ENCODE measurements around the gene MC5R. TPM values are rescaled to one million over a fixed set of nuclear protein-coding genes. Genes with fewer than 3 reads are reported as not detected.

The MC5R gene
- total RNA-seq, 1 experiment from 2014 or later, result not detected

GRCh38 chr18:13834496-13835015 is 10.6 kb downstream of the MC5R start:
- Histone ChIP-seq H4K8ac (replicated peaks; ENCODE audit: insufficient read length, low read depth, low read length) (no peak overlapping the region), H4K20me1 (ENCODE audit: control insufficient read depth, insufficient read depth, insufficient read length) (no peaks in the 10 kb centered on the region), H2AK5ac (ENCODE audit: insufficient read length, low read length) (no peak overlapping the region), H3K79me1 (ENCODE audit: insufficient read depth, low read depth, low read length, poor library complexity, severe bottlenecking) (no peaks in the 10 kb centered on the region), H3K4ac (ENCODE audit: low read depth, low read length) (no peak overlapping the region), H3T11ph (ENCODE audit: low read length) (no peak overlapping the region), H3K23ac (ENCODE audit: insufficient read length, low read depth, low read length) (no peak overlapping the region), H3K79me2 (ENCODE audit: insufficient read depth, low read length) (no peaks in the 10 kb centered on the region), H4K5ac (ENCODE audit: insufficient read length, low read depth, low read length) (no peak overlapping the region), H3K27me3 (ENCODE audit: insufficient read depth, low read length) (no peaks in the 10 kb centered on the region; the same call in 1 of the 2 replicates), H2BK12ac (ENCODE audit: insufficient read length, low read depth, low read length) (no peak overlapping the region), H3K23me2 (ENCODE audit: insufficient read length, low read depth, low read length, poor library complexity, severe bottlenecking) (no peaks in the 10 kb centered on the region), H2BK5ac (ENCODE audit: insufficient read length, low read length) (no peak overlapping the region), H2BK15ac (ENCODE audit: low read depth, low read length) (no peak overlapping the region), H3K56ac (ENCODE audit: insufficient read length, low read depth, low read length) (no peak overlapping the region), H2AFZ (ENCODE audit: low read length) (no peak overlapping the region), H3K9ac (ENCODE audit: extremely low read depth, insufficient read length, low read length) (no peak overlapping the region), H2BK20ac (ENCODE audit: low read depth, low read length, poor library complexity, severe bottlenecking) (no peak overlapping the region), H3K4me2 (ENCODE audit: insufficient read depth, insufficient read length, low read length) (no peak overlapping the region), H3K27ac (ENCODE audit: insufficient read length, low read depth, low read length) (no peak overlapping the region), H3K9me3 (ENCODE audit: control insufficient read depth, low read depth, low read length) (no peaks in the 10 kb centered on the region), H3K14ac (ENCODE audit: insufficient read depth, low read length) (no peak overlapping the region), H2BK120ac (ENCODE audit: low read depth, low read length, poor library complexity, severe bottlenecking) (no peak overlapping the region), H4K91ac (ENCODE audit: insufficient read length, low read depth, low read length) (no peak overlapping the region), H3K18ac (ENCODE audit: insufficient read length, low read depth, low read length) (no peak overlapping the region), H3K4me1 (ENCODE audit: insufficient read depth, low read length) (peaks cover 2% of the 10 kb centered on the region; the same call in 1 of the 2 replicates)
- Mint-ChIP-seq H3K27ac (no peak overlapping the region), H3K9me3 (peaks cover 0 to 2% of the 10 kb centered on the region in 2 experiments; a peak in 2 of 5 replicates), H3K36me3 (ENCODE audit: insufficient read depth in 1 of 3, low read depth in 3 of 3) (no peaks in the 10 kb centered on the region; a peak in 1 of 7 replicates), H3K27me3 (ENCODE audit: low read depth) (no peaks in the 10 kb centered on the region), H3K4me3 (no peak overlapping the region), H3K4me1 (peaks cover 10 to 11% of the 10 kb centered on the region in 2 experiments)
- no peak for TF ChIP-seq CTCF (conservative IDR thresholded peaks at IDR 0.05)
- no CpG with 5 or more reads among the region's 8 CpGs for WGBS (ENCODE audit: extremely low coverage, insufficient read length, low lambda C conversion rate)
- DNase-seq, result no peak

Data from H9 (cell line).